ENCODE results near the gene JPH3. TPM values are rescaled to one million over a fixed set of nuclear protein-coding genes. Genes with fewer than 3 reads are reported as not detected.

JPH3 gene
- total RNA-seq, 1 experiment from 2014 or later: 39.0 TPM

GRCh38 chr16:87595712-87596111 is 6.6 kb upstream of the JPH3 start (continued):
- TF ChIP-seq ZNF281 (CRISPR knock-in tag; IDR thresholded peaks at IDR 0.05) (no peak), CREB1 (CRISPR knock-in tag; IDR thresholded peaks at IDR 0.05) (no peak), FOXP1 (CRISPR knock-in tag; IDR thresholded peaks at IDR 0.05; ENCODE audit: borderline replicate concordance) (no peak), CREM (CRISPR knock-in tag; IDR thresholded peaks at IDR 0.05) (no peak), IRF2 (CRISPR knock-in tag; IDR thresholded peaks at IDR 0.05; ENCODE audit: borderline replicate concordance, low read depth) (no peak), TCF7 (CRISPR knock-in tag; IDR thresholded peaks at IDR 0.05; ENCODE audit: low read depth) (no peak), ATF6 (CRISPR knock-in tag; IDR thresholded peaks at IDR 0.05) (no peak), JUN (CRISPR knock-in tag; IDR thresholded peaks at IDR 0.05) (no peak), JAZF1 (CRISPR knock-in tag; IDR thresholded peaks at IDR 0.05) (no peak), HMGA2 (CRISPR knock-in tag; IDR thresholded peaks at IDR 0.05) (no peak), NFATC4 (CRISPR knock-in tag; IDR thresholded peaks at IDR 0.05) (no peak), IRF1 (CRISPR knock-in tag; IDR thresholded peaks at IDR 0.05) (no peak)

- no peak overlapping the region for H3K27ac Mint-ChIP-seq
- no peaks in the 10 kb centered on the region for H3K9me3 Mint-ChIP-seq
- POLR2A ChIA-PET: no interaction called here
- H3K4me1 Mint-ChIP-seq: peaks cover 12% of the 10 kb centered on the region
- H3K4me3 Mint-ChIP-seq: no peak overlapping the region
- TF ChIP-seq EMX1 (CRISPR knock-in tag; IDR thresholded peaks at IDR 0.05) (no peak), ZNF423 (CRISPR knock-in tag; IDR thresholded peaks at IDR 0.05) (no peak), FOXJ3 (CRISPR knock-in tag; IDR thresholded peaks at IDR 0.05; ENCODE audit: borderline replicate concordance) (no peak), JAZF1 (CRISPR knock-in tag; IDR thresholded peaks at IDR 0.05) (no peak), ZNF138 (CRISPR knock-in tag; conservative IDR thresholded peaks at IDR 0.05) (no peak), ARID4B (CRISPR knock-in tag; IDR thresholded peaks at IDR 0.05; ENCODE audit: borderline replicate concordance) (no peak), ZNF416 (CRISPR knock-in tag; IDR thresholded peaks at IDR 0.05) (no peak), ERG (CRISPR knock-in tag; IDR thresholded peaks at IDR 0.05) (no peak), TEAD4 (CRISPR knock-in tag; IDR thresholded peaks at IDR 0.05) (no peak), OVOL2 (CRISPR knock-in tag; IDR thresholded peaks at IDR 0.05; ENCODE audit: borderline replicate concordance) (no peak), TP53 (CRISPR knock-in tag; IDR thresholded peaks at IDR 0.05) (no peak), RORB (CRISPR knock-in tag; IDR thresholded peaks at IDR 0.05) (no peak), NR1H2 (CRISPR knock-in tag; IDR thresholded peaks at IDR 0.05) (no peak), ATF3 (CRISPR knock-in tag; conservative IDR thresholded peaks at IDR 0.05) (no peak), E2F1 (CRISPR knock-in tag; IDR thresholded peaks at IDR 0.05) (no peak), CREB1 (CRISPR knock-in tag; IDR thresholded peaks at IDR 0.05) (no peak), ESRRA (CRISPR knock-in tag; IDR thresholded peaks at IDR 0.05; ENCODE audit: borderline replicate concordance) (no peak)
- H3K36me3 Mint-ChIP-seq: no peaks in the 10 kb centered on the region
- ATAC-seq (no peak), DNase-seq (ENCODE audit: low spot score) (no peak)
- CTCF ChIA-PET: no interaction called here
- peaks cover 10% of the 10 kb centered on the region for H3K27me3 Mint-ChIP-seq (ENCODE audit: low read depth)
Observed at GRCh38 chr16:87597324-87597830, 4.9 kb upstream of the JPH3 start.
